Lower lobe of right lung (tissue), 2 donors: ENCODE results near the gene SIPA1L2. TPM values are rescaled to one million over a fixed set of nuclear protein-coding genes. Genes with fewer than 3 reads are reported as not detected.
A peak's percentile ranks its signal among the peaks of the same experiment; 100 is the strongest.

Experiments
- ATAC-seq, 2 donors: fragments of 200-7000 bp; cut with Tn5 transposase; one replicate each; pipeline ENCODE4 v1.9.1; 2020 to 2022; ENCODE audit warnings: mild to moderate bottlenecking in 2 of 2, moderate library complexity in 2 of 2
- DNase-seq: peaks from one replicate; pipeline ENCODE4 v3.0.0-alpha.2; 2020
- H3K27ac ChIP-seq: fragments of 200-600 bp; one replicate; pipeline ENCODE4 v1.8.0; 2022
- H3K27me3 ChIP-seq: fragments of 200-600 bp; one replicate; pipeline ENCODE4 v1.8.0; 2022; ENCODE audit warnings: low read depth
- H3K36me3 ChIP-seq: fragments of 200-600 bp; one replicate; pipeline ENCODE4 v1.8.0; 2022; ENCODE audit warnings: mild to moderate bottlenecking
- H3K4me1 ChIP-seq: fragments of 200-600 bp; one replicate; pipeline ENCODE4 v1.8.0; 2022
- H3K4me3 ChIP-seq: fragments of 200-600 bp; one replicate; pipeline ENCODE4 v1.8.0; 2022; ENCODE audit warnings: mild to moderate bottlenecking
- H3K9me3 ChIP-seq: fragments of 200-600 bp; one replicate; pipeline ENCODE4 v1.8.0; 2022
- intact Hi-C: fragments of 100-400 bp; cut with DNase I; formaldehyde crosslinking; loops from one replicate; pipeline ENCODE4 v1.11.0; 2022
- total RNA-seq: library from RNA; stranded (reverse); fragmentation: NEBNext Ultra II Directional; extraction: Animal tissue kit (Norgen Biotek cat#: 25700); gene quantifications from one replicate; pipeline ENCODE4 v1.2.1, GENCODE V29; 2021
- TF ChIP-seq, protein P1 (sequence below): fragments of 200-600 bp; IDR thresholded peaks from one replicate; pipeline ENCODE4 v1.8.0; 2022; ENCODE audit warnings: antibody characterized with exemption, mild to moderate bottlenecking
- donor health status: DM: no; HTN: yes; CAD: no; lungs with severe emphysema.

The SIPA1L2 gene
- total RNA-seq, 1 donor from 2014 or later, result 45.5 TPM

GRCh38 chr1:232627171-232627570, 2.8 kb downstream of the SIPA1L2 start:
- ATAC-seq (no peak), DNase-seq (no peak)
- Histone ChIP-seq H3K4me3 (no peak overlapping the region), H3K36me3 (no peaks in the 10 kb centered on the region), H3K27ac (no peak overlapping the region), H3K27me3 (no peaks in the 10 kb centered on the region), H3K4me1 (peaks cover 55% of the 10 kb centered on the region), H3K9me3 (no peaks in the 10 kb centered on the region)
- TF ChIP-seq, protein P1, sequence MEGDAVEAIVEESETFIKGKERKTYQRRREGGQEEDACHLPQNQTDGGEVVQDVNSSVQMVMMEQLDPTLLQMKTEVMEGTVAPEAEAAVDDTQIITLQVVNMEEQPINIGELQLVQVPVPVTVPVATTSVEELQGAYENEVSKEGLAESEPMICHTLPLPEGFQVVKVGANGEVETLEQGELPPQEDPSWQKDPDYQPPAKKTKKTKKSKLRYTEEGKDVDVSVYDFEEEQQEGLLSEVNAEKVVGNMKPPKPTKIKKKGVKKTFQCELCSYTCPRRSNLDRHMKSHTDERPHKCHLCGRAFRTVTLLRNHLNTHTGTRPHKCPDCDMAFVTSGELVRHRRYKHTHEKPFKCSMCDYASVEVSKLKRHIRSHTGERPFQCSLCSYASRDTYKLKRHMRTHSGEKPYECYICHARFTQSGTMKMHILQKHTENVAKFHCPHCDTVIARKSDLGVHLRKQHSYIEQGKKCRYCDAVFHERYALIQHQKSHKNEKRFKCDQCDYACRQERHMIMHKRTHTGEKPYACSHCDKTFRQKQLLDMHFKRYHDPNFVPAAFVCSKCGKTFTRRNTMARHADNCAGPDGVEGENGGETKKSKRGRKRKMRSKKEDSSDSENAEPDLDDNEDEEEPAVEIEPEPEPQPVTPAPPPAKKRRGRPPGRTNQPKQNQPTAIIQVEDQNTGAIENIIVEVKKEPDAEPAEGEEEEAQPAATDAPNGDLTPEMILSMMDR, result no peak
- intact Hi-C loops, result no loop called here

- H3K27me3 ChIP-seq, result no peaks in the 10 kb centered on the region
- peaks cover 62% of the 10 kb centered on the region for H3K4me1 ChIP-seq
- no peaks in the 10 kb centered on the region for H3K36me3 ChIP-seq
- no peak overlapping the region for H3K27ac ChIP-seq
- no peaks in the 10 kb centered on the region for H3K9me3 ChIP-seq
- TF ChIP-seq, protein P1, result no peak
- DNase-seq (no peak), ATAC-seq (no peak)
- no peak overlapping the region for H3K4me3 ChIP-seq
- intact Hi-C loops, result no loop called here
Measured at GRCh38 chr1:232626452-232626851, 3.5 kb downstream of the SIPA1L2 start.

- H3K27ac ChIP-seq, result peak overlapping the region; percentile 44
- no peaks in the 10 kb centered on the region for H3K27me3 ChIP-seq
- peaks cover 65% of the 10 kb centered on the region for H3K4me1 ChIP-seq
- DNase-seq, result no peak
- TF ChIP-seq, protein P1, result no peak
- H3K4me3 ChIP-seq, result no peak overlapping the region
- ATAC-seq, result no peak
- intact Hi-C loops, result no loop called here
- no peaks in the 10 kb centered on the region for H3K9me3 ChIP-seq
- no peaks in the 10 kb centered on the region for H3K36me3 ChIP-seq
Measured at GRCh38 chr1:232625319-232625868, 4.5 kb downstream of the SIPA1L2 start.

GRCh38 chr1:232624546-232625281, 5.2 kb downstream of the SIPA1L2 start:
- TF ChIP-seq, protein P1, result no peak
- H3K27ac ChIP-seq, result peak overlapping the region; percentile 44
- intact Hi-C loops, result no loop called here
- H3K27me3 ChIP-seq, result no peaks in the 10 kb centered on the region
- peaks cover 72% of the 10 kb centered on the region for H3K4me1 ChIP-seq
- H3K4me3 ChIP-seq, result no peak overlapping the region
- ATAC-seq (peak in 1 of 2 donors; percentile 11), DNase-seq (no peak)
- no peaks in the 10 kb centered on the region for H3K9me3 ChIP-seq
- H3K36me3 ChIP-seq, result no peaks in the 10 kb centered on the region

DNA sequence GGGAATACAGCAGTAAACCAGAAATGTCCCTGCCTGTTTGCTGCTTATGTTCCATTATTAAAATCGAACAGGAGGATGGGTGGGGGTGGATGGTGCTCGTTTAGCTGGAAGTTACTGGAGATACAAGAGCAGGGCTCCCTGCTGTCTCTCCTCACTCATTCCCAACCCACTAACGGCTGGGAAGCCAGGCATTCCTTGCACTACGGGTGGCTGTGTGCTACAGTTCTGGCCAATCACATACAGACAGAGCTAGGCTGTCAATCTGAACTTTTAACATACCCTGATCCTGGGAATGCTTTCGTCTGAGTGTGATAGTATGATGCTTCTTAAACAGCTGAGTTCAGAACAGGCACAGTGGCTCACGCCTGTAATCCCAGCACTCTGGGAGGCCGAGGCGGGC, 7.0 kb downstream of the SIPA1L2 start:
- DNase-seq (no peak), ATAC-seq (no peak)
- Histone ChIP-seq H3K4me3 (no peak overlapping the region), H3K9me3 (no peaks in the 10 kb centered on the region), H3K27ac (no peak overlapping the region), H3K27me3 (no peaks in the 10 kb centered on the region), H3K4me1 (peaks cover 68% of the 10 kb centered on the region), H3K36me3 (no peaks in the 10 kb centered on the region)
- intact Hi-C loops, result no loop called here
- TF ChIP-seq, protein P1, result no peak
